ENCODE results near the gene SDCBP2. TPM values are rescaled to one million over a fixed set of nuclear protein-coding genes. Genes with fewer than 3 reads are reported as not detected.

The SDCBP2 gene
- total RNA-seq, 2 donors from 2014 or later, result 1.4 to 4.4 TPM

DNA sequence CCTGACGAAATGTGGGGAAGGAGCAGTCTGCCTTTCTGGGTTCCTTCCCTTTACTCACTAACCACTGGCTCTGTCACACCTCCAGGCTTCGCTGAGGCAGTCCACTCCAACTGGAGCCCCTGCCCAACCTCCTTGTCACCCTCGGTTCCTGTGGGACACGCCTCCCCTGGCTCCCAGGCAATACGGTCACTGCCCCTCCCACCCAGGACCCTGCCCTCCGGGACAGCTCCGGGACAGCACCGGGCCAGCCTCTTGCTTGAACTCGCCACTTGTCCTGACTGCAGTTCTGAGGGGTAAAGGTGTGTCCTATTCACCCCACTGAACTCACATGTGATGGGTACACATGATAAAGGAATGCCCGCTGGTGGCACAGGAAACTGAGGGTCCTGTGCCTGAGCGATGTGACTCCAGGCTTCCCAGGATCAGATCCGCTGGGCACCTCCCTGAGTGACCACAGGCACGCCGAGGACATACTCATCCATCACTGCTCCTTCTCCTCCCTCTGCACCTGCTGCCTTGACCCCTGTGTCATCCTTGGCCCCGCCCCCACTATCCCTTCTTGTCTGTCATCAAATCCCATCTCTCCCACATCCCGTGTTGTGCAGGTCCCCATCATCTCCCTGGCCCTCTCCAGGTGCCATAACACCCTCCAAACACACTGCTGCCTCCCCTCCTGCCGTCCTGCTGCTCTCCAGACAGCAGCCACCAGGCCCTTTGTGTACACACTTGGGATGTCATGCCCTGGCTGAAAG is 7.9 kb downstream of the SDCBP2 start:
- ATAC-seq, result no peak
- intact Hi-C loops (cut with DNase I), result loop anchor here in 1 of 2 donors (5.0 kb wide), 1 partner anchor 66 kb away; no protein-coding TSS in a partner anchor
- peak; percentile 27 for DNase-seq

- ATAC-seq, result no peak
- intact Hi-C loops (cut with DNase I), result loop anchor here in 1 of 2 donors (5.0 kb wide), 1 partner anchor 67 kb away; no protein-coding TSS in a partner anchor
- no peak for DNase-seq
These were observed 8.9 kb downstream of the SDCBP2 start for GRCh38 chr20:1320016-1320415.

GRCh38 chr20:1319462-1319861 is 9.5 kb downstream of the SDCBP2 start:
- DNase-seq, result no peak
- ATAC-seq, result no peak
- intact Hi-C loops (cut with DNase I), result no loop called here

DNA sequence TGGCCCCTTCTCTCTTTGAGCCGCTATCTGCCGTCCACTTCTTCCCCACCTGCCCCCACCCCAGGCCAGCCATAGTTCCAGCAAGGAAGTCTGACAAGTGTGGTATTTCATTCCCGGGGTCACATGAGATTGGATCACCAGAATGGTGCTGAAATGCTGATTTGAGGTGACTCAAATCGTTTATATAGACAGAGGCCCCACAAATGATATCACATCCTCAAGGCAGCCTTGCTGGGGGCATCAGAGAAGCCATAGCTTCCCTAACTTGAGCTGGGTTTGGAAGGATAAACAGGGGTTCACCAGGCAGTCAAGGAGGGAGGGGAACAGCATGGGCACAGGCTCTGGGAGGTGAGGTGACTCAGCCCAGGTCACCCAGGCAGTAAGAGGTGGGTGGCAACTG is 9.9 kb downstream of the SDCBP2 start:
- intact Hi-C loops (cut with DNase I), result no loop called here
- no peak for ATAC-seq
- no peak for DNase-seq

GRCh38 chr20:1317545-1318255 is 11.2 kb downstream of the SDCBP2 start:
- no peak for DNase-seq
- ATAC-seq, result no peak
- intact Hi-C loops (cut with DNase I), result no loop called here

DNA sequence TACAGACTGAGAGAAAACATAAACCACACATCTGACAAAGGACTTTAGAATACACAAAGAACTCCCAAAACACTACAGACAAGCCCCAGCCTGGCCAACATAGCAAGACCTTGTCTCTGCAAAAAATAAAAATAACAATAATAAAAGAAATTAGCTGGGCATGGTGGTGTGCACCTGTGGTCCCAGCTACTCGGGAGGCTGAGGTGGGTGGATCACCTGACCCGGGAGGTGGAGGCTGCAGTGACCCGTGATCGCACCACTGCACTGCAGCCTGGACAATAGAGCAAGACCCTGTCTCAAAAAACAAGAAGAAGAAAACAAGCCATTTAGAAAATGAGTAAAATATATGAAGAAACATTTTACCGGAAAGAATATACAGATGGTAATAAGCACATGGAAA is 13.1 kb downstream of the SDCBP2 start:
- ATAC-seq, result no peak
- intact Hi-C loops (cut with DNase I), result no loop called here
- no peak for DNase-seq

DNA sequence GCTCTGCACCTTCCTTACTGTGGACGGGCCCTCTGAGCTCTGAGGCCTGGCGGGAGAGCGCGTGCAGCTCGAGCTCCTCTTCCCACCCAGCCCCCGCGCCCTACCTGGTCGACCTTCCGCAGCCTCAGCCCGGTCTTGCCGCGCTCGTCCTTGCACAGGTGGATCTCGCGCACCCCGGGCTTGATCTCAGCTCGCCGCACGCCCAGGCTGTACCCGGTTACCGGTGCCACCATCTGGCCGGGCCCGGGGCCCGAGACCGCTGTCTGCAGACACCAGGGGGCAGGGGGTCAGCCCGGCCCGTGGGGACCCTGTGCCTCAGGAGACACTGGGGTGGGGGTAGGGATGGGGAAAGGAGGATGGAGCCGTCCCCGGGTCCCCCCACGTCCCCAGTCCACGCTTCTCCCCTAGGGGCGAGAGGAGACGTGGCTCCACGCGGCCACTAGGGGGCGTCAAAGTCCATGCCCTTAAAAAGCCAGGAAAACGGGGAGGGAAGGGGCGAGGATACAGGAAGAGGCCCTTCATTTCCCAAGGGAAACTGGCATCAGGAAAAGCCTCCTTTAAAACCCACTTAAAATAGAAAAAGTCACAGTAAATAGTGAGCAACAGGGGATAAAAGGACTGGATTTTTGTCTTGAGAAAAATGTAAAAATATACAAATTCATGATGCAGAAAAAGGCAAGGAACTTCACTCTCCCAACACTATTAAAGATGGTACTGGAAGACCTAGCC is 15.5 kb downstream of the SDCBP2 start:
- ATAC-seq (peak; percentile 83 to 91), DNase-seq (peak; percentile 85)
- intact Hi-C loops (cut with DNase I), result loop anchor here (2.0 to 5.0 kb wide), 3 partner anchors 84 to 124 kb away; no protein-coding TSS in a partner anchor

DNA sequence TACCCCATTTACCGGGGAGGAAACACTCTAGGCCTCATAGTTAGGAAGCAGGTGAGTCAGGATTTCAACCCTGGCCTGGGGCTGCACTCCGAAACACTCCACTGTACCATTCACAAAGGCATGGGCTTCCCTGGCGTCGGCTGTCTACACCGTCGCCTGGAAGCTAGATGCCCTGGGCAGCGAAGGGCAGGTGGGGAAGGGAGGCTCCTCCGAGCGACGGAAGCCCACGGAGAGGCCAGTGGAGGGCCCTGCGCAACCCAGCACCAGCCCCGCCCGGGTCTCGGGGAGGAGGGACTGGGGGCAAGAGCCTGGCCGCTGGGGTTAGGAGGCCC is 16.1 kb downstream of the SDCBP2 start:
- ATAC-seq (peak in 1 of 2 donors; percentile 23), DNase-seq (no peak)
- intact Hi-C loops (cut with DNase I), result loop anchor here (2.0 to 5.0 kb wide), 3 partner anchors 84 to 124 kb away; no protein-coding TSS in a partner anchor

GRCh38 chr20:1312308-1312707 is 16.6 kb downstream of the SDCBP2 start:
- intact Hi-C loops (cut with DNase I), result loop anchor here (2.0 to 5.0 kb wide), 3 partner anchors 85 to 125 kb away; no protein-coding TSS in a partner anchor
- ATAC-seq (no peak), DNase-seq (no peak)

- ATAC-seq (no peak), DNase-seq (no peak)
- intact Hi-C loops (cut with DNase I), result loop anchor here (5.0 kb wide), 2 partner anchors 87 to 127 kb away; no protein-coding TSS in a partner anchor
These were observed 18.3 kb downstream of the SDCBP2 start for GRCh38 chr20:1310506-1311190.

DNA sequence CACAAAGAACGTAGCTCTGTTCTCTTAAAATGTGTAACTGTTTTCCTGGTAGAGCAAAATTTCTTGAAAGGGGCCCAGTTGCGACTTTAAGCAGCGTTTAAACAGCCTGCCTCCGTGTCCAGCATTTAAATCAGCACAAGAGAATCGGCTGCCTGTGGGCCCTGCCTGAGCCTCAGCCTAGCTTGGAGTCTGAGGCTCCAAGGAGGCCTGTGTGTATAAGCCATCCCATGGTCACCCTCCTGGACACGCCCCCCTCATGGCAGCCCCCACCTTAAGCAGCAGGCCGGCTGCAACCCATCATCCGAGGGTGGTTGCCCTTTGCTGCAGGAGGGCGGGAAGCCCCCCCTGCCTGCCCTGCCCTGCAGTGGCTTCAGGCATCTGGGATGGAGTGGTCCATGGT is 18.9 kb downstream of the SDCBP2 start:
- DNase-seq, result no peak
- intact Hi-C loops (cut with DNase I), result loop anchor here (5.0 kb wide), 2 partner anchors 87 to 127 kb away; no protein-coding TSS in a partner anchor
- ATAC-seq, result no peak

DNA sequence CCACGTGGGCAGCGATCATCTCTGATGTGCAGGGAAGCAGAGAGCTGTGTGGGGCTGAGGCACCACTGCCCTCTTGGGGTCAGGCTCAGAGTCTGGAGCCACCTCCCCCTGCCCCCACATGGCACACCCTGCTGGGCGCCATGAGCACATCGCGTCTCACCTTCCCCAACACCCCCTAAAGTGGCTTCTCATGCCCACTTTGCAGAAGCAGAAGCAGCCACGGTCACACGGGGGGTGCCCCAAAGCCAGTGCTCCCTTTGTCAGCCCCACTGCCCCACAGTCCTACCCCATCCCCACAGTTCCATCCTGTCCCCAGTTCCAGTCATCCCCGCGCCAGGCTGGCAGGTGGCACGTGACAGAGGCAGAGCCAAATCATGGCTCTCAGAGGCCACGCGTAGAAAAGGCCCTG is 19.5 kb downstream of the SDCBP2 start:
- no peak for DNase-seq
- ATAC-seq, result no peak
- intact Hi-C loops (cut with DNase I), result no loop called here

DNA sequence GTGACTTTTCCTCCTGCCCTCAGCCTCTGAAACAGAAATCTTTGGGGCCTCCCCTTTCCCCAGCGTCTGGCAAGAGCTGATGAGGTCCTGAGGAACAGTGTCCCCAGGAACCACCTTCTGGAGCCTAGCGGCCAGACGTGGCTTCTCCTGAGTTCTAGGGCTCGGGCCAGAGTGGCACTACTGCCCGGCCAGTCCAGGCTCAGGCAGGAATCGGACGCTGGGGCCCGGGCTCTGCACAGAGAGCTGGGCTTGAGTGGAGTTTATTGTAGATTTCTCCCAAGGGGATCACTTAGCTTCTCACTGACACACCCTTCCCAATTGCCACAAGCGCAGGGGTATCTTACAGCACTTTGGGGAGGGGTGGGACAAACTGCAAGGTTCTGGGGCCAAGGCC is 20.2 kb downstream of the SDCBP2 start:
- DNase-seq (no peak), ATAC-seq (no peak)
- intact Hi-C loops (cut with DNase I), result no loop called here

DNA sequence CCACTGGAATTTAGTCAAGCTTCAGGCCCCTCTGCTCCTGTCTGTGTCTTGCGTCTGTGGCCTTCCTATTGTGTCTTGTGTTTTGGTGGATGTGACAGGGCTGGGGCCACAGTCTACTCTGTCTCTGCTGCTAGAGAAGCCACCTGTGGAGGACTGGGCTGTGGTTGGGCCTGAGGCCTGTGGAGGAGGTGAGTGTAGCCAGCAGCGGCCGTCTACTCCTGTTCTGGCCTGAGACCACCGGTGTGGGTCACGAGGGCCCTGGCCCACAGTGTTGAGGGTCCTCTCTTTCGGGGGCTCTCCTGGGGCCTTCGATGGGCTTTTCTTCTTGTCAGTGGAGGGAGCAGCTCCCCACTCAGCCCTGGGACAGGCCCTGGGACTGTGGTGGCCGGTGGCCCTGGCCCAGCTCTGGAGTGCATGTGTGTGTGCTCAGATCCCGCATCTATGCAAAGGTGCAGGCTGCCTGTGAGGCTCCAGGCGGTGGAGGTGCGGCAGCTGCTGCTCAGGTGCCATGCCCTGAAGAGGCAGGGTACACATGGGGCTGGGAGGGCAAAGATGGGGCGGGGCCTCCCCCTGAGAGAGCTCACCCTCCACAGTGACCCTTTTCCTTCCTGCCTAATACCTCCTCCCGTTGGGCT is 20.8 kb downstream of the SDCBP2 start:
- no peak for DNase-seq
- no peak for ATAC-seq
- intact Hi-C loops (cut with DNase I), result no loop called here

DNA sequence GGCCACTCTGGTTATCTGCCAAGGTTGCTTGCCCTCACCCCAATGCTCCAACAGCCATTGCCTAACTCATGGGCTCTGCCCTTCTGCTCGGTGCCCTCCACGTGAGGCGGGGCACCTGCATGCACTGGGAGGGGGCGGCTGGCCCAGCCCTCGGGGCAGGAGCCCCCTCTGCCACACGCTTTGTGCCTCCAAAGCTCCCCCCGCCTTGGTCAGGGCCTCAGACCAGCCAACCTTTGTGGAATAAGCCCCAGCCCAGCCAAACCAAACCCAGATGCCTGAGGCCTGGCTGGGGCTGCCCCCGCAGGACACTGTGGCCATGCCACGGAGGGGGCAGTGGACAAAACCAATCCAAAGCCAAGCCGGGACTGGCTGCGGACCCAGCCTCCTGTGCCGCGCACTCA is 21.4 kb downstream of the SDCBP2 start:
- ATAC-seq, result no peak
- intact Hi-C loops (cut with DNase I), result no loop called here
- no peak for DNase-seq

- intact Hi-C loops (cut with DNase I), result no loop called here
- ATAC-seq (no peak), DNase-seq (no peak)
These were observed 21.8 kb downstream of the SDCBP2 start for GRCh38 chr20:1307171-1307570.

- ATAC-seq (peak in 1 of 2 donors; percentile 7), DNase-seq (no peak)
- intact Hi-C loops (cut with DNase I), result no loop called here
These were observed 22.4 kb downstream of the SDCBP2 start for GRCh38 chr20:1306316-1307135.

- ATAC-seq (no peak), DNase-seq (no peak)
- intact Hi-C loops (cut with DNase I), result no loop called here
These were observed 23.2 kb downstream of the SDCBP2 start for GRCh38 chr20:1305712-1306111.

Measured in left cardiac atrium (tissue), 4 donors.